Amygdala (tissue), 56 donors: ENCODE data around the gene FGF3.
"Not testable (repeated sequence)": the region's sequence is repeated elsewhere in the genome, so short reads cannot be mapped to it uniquely, and the experiment has no call there.

Experiments used
- DNase-seq, 56 donors: peaks; one replicate each; lab custom pipeline; 2025; lab: John Stamatoyannopoulos, UW

FGF3 gene

DNA sequence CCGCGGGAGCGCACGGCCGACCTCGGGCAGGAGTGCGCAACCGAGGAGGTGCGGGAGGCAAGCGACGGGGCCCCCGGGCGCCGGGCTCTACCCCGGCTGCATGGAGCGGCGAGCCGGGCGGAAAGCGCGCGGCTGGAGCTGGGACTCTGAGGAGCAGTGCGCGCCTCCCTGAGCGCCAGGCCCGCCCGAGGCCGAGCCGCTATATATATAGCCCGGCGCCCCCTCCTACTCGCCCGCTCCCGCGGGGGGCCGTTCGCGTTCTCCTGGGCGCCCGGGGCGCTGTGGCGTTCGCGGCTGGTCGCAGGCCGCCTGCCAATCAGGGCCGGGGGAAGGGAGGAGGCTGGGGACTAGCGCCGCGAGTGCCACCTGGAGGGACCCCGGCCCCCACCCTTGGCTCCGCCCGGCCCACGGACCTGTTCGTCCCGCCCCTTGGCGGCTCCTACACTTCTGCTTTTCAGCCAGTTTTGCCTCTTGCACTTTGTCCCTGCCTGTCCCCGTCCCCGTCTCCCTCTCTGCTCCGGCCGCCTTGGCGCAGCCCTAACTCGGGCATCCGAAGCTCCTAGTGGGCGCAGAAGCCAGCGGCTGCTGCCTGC lies 44.0 kb downstream of the FGF3 start, which contains the start of gene FGF4:
TSS of gene FGF4 (minus strand) at position 179 of the 593 bp plus-strand sequence. CDS start 257 bp downstream, outside the sequence.
- no peak for DNase-seq

DNA sequence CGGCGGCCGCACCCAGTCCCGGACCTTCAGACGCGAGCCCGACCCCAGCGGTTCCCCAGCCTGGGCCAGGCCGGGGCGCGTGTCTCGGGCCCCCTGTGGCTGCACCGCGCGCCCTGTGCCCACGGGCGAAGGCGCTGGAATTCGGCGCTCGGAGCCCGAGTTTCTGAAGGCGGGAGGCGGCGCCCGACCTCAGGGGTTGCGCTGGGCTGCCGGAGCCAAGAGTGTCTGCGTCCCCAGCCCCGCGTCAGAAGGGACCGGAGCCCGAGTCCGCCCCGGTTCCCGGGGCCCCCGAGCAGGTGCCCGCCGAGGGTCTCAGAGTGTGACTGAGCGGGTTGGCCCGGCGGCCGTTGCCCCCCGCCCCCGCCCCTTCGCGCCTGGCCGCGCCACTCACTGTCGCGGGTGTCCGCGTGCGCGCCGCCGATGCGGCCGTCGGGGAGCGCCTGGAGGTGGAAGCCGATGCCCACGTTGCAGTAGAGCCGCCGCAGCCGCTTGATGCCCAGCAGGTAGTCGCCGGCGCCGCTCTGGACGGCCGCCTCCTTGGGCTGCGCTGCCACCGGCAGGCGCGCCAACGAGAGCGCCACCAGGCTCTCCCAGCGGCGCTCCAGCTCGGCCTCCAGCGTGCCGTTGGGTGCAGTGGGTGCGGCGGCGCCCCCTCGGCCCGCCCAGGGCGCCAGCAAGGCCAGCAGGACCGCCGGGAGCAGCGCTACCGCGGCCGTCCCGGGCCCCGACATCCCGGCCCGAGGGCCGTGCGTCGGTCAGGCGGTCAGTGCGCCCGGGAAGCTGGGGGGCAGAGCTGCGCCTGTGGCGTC lies 44.7 kb downstream of the FGF3 start:
- no peak for DNase-seq

DNA sequence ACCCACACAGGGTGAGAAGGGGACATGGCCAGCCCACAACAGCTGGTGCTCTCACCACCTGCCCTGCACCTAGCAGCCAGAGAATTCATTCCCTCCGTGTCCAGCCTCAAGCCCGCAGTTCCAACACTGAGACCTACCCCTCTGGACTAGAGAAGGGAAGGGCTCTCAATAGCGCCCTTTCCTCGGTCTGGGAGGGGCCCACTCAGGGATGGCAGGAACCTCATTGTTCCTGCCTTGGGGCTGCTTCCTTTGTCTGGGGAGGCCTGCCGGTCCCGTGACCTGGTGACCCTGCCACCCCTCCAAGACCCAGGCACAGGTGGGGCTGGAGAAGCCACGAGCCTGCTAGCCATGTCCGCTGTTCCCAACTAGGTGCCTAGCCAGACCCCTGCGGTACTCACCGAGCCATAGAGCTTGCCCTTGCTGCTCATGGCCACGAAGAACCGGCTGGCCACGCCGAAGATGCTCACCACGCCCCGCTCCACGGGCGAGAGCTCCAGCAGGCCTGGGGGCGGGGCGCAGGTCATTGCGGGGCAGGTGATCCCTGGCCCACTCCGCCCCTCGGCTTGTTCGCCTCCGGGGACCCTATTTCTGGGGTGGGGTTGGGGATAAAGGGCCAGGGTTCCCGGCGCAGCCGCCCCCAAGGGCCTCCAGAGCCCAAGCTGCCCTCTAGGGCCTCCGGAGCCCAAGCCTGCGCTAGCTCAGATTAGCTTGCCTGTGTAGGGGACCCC lies 45.4 kb downstream of the FGF3 start:
- no peak for DNase-seq

DNA sequence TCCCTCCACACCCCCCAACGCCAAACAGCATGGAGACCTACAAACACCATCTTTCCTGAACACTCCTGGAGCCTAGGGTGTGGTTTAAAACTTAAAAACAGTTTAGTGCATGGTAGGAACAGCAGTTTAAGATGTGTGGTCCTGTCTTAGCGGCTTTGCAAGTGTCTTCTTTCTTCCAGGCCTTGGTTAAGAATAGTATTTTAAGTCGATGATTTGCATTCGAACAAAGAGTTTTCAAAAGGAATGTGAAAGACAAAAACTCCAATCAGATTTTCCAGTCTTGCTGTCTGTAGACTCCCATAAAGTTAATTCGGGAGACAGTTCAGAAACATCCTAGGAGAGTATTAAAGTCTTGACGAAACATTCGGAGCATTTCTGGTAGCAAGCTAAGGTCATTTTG lies 47.8 kb downstream of the FGF3 start:
- no peak for DNase-seq

DNA sequence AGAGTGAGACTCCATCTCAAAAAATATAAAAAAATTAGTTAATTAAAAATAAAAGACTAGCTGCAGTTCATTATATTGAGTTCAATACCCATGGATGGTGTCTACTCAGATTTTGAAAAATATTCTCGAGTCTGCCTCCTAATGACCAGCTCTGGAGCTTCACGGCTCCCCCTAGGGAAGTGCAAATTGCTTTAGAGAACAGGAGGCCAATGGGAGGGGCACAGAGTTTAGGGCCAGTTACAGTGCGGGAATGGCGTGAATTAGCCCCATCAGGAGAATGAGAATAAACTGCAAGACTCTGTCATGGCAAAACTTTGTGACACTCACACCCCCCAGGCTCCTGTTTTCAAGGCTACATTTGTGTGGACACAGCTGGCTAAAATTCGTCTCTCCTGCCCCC lies 48.7 kb downstream of the FGF3 start:
- DNase-seq: no peak

DNA sequence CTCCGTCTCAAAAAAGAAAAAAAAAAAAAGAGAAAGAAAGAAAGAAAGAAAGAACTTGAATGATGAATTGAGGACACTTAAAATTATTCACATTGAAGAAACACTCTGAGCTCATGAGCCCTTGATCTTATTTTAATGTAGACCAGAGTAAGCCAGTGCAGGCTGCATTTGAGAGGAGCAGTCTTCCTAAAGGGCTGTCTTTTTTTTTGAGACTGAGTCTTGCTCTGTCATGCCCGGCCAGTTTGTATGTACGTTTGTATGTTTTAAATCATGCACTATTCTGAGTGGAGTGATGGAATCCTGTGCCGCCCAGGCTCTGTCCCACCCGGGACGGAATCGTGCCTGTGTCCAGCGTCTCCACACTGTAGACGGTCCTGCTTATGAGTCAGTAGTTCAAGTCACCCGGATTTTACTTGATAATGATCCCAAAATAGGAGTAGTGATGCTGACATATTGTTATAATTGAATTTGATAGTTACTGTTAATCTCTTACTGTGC lies 53.7 kb downstream of the FGF3 start:
- DNase-seq: no peak

DNA sequence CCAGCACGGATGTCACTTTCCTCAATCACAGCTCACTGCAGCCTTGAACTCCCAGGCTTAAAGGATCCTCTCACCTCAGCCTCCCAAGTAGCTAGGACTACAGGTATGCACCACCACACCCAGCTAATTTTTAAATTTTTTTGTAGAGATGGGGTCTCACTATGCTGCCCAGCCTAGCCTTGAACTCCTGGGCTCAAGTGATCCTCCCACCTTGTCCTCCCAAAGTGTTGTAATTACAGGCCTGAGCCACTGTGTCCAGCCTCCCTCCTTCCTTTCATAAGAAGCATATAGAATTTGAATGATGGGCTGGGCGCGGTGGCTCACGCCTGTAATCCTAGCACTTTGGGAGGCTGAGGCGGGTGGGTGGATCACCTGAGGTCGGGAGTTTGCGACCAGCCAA lies 54.3 kb downstream of the FGF3 start:
- DNase-seq: not testable (repeated sequence)

DNA sequence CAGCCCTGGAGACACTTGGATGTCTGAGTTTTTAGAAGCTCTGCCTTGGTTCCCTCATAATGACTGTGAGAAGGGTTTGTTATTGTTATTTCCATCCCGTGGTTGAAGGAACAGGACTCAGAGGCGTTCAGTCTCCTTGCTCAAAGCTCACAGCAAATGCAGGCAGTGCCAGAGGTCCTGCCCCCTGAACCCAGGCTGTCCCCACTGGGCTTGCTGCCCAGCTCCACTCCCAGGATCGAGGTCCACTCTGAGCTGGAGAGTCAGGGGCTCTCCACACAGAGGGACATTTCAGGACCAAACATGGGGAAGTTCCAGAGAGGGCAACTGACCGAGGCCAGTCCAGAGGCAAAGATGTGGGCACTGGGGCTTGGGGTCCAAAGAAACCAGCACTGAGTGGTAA lies 58.9 kb downstream of the FGF3 start:
- DNase-seq: no peak
